HTR-8/SVneo (cell line): ENCODE data around the gene ABR.

Experiments
- DNase-seq: peaks from one replicate; pipeline ENCODE4 v3.0.0; 2011; ENCODE audit warnings: low spot score, mixed read lengths; ENCODE audit not compliant: insufficient read length
- FAIRE-seq: peaks from 2 replicates; lab custom pipeline; 2011; peaks lifted over from hg19 to GRCh38; lab: Jason Lieb, UNC

Gene ABR

DNA sequence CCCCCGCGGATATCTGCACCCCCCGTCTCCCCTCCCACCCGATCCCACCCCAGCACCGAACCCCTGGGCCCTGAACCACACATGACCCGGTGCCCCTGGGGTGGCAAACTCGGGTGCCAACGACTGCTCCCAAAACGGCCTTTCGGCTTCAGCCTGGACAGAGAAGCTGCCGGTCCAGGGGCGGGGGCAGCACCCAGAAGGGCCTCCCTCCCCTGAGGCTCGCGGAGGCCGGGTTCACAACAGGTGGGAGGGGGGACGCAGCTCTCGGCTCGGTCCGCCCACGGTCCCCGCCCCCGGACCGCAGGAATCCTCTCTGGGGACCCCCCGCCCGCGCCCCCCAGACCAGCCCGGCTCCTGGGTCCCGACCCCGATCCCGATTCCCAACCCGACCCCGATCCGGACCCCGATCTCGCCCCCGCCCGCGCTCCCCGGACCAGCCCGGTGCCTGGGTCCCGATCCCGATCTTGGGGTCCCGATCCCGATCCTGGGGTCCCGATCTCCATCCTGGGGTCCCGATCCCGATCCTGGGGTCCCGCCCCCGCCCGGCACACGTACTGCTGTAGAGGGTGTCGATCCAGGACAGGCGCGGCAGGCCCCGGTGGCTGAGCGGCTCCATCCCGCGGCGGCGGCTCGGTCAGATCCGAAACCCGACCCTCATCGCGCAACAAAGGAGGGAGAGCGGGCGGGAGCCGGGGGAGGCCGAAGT lies 516 bp downstream of the ABR start:
- DNase-seq (no peak), FAIRE-seq (no peak)

DNA sequence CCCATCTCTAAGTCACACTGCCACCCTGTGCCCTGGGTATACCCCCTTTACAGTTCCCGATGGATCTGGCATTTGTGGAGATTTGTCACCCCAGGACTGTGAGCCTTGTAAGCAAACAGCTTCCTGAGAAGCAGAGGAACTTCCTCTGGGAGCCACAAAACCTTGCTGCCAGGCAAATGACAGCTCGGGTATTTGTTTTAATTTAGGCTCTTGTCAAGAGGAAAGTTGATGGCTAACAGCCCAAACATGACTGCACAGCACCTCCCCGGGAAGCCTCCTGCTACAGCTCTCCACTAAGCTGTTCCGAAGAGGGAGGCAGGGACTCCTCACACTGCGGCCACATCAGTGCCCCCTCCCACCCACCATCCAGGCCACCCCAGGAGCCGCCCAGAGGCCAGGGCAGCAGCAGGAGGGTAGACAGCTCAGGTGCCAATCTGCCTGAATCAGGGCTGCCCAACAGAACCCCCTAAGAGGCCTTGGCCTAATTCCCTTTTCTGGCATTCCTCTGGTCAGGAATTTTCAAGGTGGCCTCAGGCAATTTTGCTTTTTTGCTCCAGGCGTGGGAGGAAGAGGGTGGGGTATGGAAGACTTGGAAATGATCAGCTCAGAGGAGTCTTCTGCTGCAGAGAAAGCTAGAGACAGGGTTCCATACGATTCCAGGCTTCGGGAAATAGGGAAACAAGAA lies 2.6 kb downstream of the ABR start:
- FAIRE-seq (peak; percentile 55), DNase-seq (peak; percentile 57)

DNA sequence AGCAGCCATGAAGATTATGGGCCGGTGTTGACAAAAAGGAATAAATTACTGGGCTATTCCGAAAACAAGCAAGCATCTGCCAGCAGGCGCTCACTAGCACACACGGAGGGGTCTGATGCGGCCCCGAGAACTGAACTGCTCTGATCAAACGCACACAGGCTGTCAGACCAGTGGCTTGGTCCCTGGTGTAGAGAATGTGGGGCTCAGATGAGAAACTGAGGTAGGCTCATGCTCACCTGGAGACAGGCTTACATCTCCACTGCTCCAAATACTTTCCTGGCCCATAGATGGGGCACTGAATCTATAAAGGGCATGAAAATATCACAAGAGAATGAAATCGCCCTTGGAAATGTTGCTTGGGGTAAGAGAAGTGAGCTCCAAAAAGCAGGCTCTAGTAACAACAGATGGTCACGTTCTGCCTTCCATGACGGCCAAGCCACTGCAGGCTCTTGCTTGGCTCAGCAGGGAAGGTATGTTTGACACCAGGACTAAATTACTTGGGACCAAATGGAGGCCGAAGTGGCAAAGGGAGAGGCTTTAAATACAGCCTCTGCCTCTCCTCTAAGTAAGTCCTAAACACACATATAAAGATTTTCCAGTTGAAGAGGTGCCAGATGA lies 5.4 kb downstream of the ABR start:
- DNase-seq: no peak
- FAIRE-seq: no peak

DNA sequence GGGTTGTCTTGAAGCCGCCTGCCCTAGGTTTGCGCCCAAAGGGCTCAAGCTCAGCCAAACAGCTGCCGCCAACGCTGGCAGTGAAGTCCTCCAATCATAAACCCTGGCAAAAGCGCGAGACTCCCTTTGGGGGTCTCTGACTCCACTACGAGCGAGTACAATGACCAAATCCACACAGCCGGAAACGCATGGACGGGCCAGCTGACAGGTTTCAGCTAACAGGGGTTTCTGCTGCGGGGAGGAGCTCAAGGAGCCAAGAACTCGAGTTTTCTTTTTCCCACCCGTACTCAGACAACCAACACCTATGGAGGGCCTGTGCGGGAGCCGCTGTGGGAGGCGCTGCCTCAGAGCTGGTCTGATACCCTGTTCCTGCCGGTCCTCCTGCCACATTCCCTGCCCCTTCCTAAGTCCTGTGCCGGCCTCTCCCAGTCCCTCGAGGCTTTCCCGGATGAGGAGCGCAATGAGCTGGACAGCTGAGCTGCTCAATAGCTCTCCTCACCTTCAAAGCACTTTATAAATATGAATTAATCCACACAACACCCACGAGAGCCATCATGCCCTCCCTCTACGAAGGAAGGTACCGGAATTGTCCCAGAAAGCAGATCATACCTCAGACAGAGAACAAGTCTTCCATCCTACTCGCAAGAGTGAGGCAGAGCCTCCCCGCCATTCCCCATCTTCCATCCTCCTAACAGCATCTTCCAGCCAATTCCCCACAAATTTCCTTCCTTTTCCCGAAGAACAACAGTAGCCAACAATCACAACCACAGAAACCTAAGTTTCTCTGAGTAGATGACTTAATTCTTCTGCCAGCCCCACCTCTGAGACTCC lies 6.1 kb downstream of the ABR start:
- DNase-seq (no peak), FAIRE-seq (no peak)

DNA sequence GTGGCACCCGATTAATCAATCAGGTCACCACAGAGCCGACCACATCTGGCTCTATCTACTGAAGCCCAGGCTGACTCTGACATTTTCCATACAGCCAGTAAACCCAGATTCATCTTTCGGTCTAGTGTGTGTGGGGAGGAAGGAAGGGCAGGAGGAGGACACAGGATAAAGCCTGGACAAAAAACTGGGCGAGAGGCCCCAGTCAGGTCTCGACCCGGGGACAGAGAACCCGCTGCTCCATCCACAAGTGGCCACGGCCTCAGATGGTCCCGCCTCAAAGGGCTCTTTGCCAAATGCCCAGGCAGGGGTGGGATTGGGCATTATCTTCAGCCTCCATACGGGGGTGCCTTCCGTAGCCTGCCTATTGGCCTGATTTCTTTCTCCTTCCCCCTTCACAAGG lies 7.8 kb downstream of the ABR start:
- DNase-seq: no peak
- FAIRE-seq: no peak

DNA sequence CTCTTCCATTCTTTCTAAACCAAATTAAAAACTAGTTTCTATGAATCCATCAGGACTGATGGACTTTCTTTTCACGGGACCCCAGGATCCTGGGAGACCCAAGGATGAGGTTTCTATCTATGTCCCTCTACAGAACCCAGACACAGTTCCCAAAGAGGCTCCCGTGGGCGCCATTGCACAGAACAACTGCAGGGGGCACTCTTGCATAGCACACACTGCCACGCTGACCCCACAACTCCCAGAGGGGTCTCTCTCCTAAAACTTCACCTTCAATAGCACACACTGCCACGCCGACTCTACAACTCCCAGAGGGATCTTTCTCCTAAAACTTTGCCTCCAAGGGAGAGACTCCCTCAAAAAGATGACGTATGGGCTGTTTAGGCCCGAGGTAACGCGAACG lies 9.0 kb downstream of the ABR start:
- FAIRE-seq (no peak), DNase-seq (no peak)

DNA sequence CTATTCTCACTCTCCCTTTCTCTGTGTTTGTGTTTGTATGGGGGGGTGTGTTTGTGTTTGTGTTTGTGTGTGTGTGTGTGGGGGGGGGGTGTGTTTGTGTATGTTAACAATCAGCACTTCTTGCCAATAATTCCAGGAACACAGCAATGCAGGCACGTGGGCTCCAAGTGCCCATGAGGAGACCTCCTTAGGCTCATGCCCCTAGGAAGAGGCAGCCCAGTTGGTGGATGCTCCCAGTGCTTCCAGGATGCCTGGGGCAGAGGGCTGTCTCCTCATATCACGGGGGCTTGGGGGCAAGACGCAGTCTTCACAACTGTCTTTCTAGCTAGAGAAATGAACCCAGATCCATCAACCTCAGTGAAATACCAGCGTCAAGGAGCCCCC lies 9.9 kb downstream of the ABR start:
- no peak for FAIRE-seq
- DNase-seq: no peak

DNA sequence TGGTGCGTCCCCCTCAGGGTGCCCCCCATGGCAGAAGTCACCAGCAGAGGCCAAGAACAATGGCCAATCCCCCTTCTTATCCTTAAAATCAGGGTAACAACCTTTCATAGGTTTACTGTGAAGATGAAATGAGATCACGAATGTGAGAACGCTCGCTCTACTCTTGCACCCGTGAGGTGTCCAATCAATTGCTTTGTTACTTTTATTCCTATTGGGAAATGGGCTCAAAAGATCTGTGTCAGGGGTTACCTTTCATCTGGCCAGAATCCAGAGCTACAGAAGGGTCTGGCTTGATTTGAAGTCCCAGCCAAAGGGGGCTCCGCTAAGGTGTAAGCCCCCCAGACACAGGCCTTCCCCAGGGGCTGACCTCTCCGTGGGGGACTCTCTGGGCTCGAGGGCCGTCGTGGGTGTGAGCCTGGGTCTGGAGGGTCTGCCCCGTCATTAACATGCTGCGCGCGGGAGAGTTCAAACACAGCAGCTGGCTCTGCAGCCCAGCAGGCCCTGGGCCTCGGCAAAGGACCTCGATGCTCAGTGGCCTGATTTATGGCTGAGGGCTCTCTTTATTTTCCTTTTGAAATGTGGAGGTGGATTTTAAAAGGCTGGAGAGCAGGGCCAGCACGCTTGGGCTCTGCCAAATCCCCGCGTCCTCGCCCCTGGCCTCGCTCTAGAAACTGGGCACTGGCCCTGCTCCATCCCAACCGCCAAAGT lies 10.4 kb downstream of the ABR start:
- DNase-seq (no peak), FAIRE-seq (no peak)

DNA sequence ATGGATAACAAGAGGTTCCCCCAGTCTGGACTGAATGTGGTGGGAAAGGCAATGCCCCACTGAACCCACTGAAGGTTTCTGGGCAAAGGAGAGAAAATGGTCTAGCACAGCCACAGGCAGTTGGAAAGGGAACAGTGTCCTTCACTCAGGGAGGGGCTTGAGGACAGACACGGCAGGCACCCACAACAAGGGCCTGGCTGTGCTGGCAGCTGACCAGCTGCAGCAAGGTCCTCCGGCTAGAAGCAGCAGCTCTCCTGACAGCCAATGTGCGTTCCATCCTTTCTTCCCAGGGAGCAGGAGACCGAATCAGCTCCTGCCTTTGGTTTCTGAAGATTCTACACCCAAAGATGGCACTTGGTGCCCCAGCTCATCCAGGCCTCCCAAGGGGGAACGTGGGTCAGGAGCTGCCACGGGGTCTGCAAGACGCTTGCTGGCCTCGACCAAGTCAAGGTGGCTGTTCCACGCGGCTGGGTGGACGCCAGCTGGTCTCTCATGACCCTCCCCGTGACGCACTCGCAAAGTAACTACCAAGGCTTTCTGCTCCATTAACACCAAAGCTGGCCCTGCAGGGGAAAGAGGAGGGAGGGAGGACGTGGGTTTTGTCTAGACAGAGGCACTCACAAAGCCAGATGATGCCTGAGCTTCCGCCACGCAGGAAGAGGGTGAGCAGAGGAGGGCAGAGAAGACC lies 11.1 kb downstream of the ABR start:
- DNase-seq (no peak), FAIRE-seq (no peak)

DNA sequence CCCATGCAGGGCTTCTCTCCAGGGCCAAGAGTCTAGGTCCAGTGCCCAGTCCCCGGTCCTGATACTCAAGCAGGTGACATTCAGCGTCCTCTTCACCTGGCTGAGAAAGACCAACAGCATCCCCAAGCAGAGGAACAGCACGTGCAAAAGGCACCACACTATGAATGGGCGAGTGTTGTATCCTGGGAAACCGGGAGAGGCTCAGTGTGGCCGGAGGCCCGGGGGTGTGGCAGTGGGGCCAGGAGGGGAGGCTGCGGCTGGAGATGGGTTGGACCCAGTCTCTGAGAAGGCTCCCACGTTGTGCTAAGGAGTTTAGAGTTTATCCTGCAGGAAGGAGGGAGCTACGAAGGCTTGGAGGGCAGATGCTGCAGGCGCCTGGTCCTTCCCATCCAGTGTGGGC lies 13.5 kb downstream of the ABR start:
- FAIRE-seq (no peak), DNase-seq (no peak)

DNA sequence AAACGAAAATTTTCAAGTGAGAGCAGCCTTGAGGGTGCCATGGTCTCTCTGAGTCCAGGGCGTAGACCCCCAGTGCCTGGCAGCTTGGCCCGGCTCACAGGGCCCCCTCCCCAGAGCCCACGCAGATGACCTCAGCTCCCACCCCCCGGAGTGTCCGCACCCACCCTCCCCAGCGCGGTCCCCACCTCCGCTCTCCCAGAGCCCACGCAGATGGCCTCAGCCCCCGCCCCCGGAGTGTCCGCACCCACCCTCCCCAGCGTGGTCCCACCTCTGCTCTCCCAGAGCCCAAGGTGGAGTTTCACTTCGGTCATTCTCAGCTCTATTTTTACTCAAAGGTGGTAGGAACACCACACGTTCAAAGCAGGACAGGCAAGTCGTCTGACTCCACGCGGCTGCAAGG lies 13.9 kb downstream of the ABR start:
- DNase-seq (no peak), FAIRE-seq (no peak)

DNA sequence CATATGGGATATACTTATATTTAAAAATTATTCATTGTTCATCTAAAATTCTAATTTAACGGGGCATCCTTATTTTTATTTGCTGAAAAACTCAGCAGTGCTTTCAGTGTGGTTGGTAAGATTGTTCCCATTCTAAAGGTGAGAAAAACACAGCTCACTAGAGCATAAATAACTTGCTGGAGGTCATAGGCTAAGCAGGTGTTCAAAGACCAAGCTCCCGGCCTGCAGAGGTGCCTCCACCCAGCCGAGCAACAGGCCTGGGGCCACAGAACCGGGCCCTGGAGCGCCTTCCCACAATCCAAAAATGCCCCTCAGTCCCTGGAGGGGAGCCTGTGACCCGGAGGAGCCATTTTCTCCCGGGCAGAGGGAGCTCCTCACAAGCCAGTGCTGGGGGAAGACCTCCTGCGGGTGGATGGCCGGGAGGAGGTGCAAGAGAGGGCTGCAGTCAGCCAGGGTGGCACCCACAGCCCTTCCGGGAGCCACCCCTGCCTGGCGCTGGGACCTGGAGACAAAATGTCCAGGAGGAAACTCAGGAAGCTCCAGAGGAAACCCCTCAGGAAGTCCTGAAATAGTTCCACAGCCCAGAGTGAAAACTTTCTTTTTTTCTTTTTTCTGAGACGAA lies 14.7 kb downstream of the ABR start:
- FAIRE-seq: no peak
- DNase-seq: no peak

DNA sequence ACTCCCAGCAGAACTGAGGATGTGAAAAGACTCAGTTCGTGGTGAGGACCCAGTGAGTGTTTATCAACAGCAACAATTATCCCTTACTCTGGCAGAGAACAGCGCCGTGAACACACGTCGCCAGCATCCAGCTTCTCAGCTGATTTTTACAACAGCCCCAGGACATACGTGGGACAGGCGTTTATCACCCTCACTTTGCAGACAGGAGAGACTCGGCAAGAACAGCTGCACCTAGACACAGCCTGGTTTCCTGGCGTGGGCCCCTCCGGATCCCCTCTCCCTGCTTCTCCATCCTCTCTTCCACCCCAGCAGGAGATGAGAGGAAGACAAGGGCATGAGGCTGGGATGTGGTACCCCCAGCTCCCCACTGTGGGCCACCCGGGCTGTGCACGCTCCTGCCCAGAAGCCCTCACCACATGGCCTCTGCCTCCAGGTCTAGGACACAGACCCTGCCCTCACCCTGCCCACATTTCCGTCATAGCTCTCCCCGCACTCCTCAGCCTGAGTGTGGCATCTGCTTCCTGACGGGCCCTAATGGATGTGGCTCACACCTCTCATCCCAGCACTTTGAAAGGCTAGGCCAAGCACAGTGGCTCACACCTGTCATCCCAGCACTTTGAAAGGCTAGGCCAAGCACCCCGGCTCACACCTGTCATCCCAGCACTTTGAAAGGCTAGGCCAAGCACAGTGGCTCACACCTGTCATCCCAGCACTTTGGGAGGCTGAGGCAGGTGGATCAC lies 17.5 kb downstream of the ABR start:
- DNase-seq (no peak), FAIRE-seq (peak; percentile 75)

DNA sequence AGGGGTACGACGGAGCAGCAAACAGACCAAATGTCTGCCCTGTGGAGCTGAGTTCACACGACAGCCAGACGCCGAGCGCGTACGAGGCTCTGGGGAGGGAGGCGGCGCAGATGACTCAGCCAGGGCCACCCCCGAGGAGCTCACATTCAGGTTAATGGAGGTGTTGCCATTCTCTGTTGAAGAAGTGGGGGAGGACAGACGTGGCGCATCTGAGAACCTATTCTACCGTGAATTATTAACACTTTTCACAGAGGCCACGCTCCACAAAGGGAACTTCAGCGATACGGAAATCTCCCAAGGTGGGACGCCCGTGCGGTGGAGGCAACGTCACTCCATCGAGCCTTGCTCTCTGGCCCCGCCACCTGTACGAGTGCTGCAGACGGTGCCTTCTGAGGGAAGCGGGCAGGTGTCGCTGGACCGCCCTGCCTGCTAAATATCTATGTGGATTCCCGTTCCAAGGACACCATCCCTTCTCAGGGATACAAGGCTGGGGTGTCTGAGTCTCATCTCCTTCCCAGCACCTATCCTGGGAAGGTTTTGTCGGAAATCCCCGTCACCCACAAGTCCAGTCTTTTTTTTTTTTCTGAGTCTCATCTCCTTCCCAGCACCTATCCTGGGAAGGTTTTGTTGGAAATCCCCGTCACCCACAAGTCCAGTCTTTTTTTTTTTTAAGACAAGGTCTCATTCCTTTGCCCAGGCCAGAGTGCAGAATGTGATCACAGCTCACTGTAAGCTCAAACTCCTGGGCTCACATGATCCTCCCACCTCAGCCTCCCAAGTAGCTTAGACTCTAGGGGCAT lies 19.0 kb downstream of the ABR start:
- DNase-seq: no peak
- no peak for FAIRE-seq

DNA sequence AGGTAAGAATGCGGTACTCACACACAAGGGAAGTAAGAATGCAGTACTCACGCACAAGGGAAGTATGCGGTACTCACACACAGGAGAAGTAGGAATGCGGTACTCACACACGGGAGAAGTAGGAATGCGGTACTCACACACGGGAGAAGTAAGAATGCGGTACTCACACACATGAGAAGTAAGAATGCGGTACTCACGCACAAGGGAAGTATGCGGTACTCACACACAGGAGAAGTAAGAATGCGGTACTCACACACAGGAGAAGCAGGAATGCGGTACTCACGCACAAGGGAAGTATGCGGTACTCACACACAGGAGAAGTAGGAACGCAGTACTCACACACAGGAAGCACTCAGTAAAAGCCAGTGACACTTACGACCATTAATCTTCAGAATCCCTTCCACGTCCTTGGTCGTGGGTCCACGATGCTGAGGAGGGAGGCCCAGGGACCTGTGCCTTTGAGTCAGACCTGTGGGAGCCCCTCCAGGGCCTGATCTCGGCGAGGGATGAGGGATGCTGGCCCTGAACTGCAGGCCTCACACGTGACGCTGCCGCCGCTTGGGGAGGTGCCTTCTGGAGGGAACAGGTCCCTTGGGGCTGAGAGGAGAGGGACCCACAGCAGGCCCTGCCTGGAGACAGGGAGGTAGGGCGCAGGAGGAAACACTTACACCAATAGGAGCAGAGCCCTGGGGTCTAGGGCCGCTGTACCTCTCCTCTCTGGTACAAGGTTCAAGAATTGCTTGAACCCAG lies 20.2 kb downstream of the ABR start:
- DNase-seq: no peak
- FAIRE-seq: peak; percentile 100

DNA sequence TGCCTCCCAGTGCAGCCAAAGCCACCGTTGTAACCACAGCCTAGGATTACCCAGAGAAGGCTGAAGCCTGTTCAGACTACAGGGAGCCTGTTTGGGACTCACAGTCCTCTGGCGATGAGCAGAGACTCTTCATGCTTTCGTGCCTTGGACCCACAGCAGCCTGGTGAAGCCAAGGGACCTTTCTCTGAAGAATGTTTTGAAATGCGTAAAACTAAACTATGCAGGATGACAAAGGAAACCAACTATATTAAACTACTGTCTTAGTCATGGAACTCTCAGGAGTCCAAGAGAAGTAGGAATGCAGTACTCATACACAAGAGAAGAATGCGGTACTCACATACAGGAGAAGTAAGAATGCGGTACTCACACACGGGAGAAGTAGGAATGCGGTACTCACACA lies 20.9 kb downstream of the ABR start:
- DNase-seq: no peak
- FAIRE-seq: no peak

DNA sequence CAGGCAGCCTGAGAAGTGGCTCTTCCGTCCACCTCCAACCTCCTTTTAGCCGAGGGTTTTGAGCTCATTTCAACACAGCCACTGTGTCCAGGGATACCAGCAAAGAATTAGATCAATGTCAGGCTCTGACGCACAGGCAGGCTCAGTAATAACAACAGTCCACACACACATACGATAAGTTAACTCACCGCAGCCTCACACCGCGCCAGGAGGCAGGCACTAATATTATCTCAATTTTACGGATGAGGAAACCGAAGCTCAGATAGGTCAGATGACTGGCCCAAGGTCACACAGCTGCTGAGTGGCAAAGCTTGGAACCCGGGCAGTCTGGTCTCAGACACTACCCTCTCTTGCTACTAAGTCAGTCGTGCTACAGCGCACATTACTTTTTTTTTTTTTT lies 22.9 kb downstream of the ABR start:
- DNase-seq (no peak), FAIRE-seq (no peak)
